ENCODE results near the gene PTPRM. TPM values are rescaled to one million over a fixed set of nuclear protein-coding genes. Genes with fewer than 3 reads are reported as not detected.

The PTPRM gene
- polyA plus RNA-seq, 4 donors: 80.0 to 105 (median 98.2) TPM

DNA sequence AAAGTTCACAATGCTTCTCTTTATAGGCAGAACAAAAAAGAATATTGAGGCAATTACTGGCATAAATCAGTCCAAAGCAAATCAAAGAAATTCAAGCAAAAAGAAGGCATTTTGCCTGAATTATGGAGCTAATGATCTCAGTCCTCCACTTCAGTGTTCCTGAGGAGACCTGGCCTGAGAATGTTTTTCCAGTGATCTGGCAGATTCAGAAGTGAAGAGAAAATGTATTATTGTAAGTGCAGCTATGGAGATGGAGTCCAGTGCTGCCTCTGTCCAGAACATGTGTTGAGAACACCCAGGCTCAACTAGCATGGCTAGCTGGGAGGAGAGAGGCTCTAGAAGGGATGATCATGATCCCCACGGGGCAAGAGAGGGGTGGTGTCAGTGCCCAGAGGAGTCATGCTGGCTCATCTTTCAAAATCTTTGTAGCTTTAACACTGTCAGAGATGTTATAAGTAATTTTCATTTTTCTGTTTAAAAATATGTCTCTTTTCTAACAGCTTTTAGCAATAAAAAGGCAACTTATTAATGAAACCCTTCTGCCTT lies 675.1 kb downstream of the PTPRM start:
- no peak for DNase-seq (ENCODE audit: low read depth in 4 of 4, low spot score in 3 of 4)

DNA sequence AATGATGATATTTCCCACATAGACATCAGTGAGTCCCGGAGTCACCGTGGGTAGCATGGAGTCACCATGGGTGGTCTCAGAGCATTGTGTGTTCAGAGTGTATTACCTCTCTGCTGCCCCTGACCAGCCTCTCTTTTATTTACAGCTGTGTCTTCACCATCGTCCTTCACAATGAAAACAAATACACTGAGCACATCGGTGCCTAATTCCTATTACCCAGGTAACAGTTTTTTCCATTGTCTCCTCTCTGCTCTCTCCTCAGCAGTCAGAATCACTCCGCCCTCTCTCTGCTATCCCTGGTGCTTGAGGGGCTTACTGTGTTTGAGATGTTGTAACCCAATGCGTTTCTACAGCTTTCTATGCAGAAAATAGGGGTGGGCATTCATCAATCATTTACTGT lies 680.6 kb downstream of the PTPRM start:
- no peak for DNase-seq (ENCODE audit: low read depth in 4 of 4, low spot score in 3 of 4)

DNA sequence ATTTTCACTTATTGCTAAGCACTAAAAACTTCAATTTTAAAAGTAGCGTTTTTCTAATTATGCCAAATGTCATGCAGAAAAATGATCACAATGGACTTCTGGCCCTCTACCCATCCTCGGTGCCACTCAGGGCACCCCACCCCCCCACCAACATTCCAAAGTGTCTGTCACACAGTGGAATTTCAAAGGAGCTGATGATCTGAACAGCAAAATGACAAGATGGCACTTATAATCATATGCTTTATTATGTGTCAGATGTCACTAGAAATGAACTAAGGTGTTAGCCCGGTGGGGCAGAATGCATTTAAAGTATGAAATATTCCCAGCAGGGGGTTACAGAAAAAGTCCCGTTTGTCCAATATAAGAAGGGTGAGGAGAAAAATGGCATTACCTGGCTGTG lies 681.5 kb downstream of the PTPRM start:
- DNase-seq (ENCODE audit: low read depth in 4 of 4, low spot score in 3 of 4): no peak

DNA sequence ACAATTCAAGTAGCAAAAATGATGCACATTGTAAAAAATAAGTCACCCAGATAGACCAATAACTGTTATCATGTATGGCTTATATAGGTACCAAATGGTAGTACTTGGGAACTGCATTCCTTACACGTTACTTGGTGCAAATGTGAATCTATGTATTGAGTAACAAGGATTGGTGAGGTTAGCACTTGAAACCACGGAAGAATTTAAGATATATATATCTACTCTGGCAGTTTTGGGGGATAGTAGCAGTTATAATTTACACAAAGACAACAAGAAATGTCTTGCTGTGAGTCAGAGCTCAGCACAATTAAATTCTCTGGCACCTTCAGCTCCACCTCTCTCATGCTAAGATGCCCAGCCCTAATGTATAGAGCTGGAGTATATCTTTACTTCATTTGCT lies 682.7 kb downstream of the PTPRM start:
- no peak for DNase-seq (ENCODE audit: low read depth in 4 of 4, low spot score in 3 of 4)

DNA sequence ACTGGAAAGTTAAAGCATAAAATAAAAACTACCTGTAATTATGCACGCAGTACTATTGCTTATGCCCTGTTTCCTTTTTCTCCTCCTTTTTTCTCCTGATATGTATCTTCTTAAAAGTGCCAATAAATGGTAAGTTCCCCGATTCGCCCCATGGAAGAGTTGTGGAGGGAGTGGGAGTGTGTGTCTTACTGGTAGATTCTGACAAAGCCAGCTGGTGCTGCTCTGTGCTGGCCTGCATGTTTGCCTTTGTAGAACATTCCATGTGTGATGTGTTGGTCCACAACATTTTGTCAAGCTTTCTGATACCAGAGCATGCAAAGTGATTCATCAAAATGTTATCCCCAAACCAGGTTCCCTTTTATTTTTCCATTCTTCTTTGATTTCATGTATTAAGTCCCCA lies 685.3 kb downstream of the PTPRM start:
- no peak for DNase-seq (ENCODE audit: low read depth in 4 of 4, low spot score in 3 of 4)

DNA sequence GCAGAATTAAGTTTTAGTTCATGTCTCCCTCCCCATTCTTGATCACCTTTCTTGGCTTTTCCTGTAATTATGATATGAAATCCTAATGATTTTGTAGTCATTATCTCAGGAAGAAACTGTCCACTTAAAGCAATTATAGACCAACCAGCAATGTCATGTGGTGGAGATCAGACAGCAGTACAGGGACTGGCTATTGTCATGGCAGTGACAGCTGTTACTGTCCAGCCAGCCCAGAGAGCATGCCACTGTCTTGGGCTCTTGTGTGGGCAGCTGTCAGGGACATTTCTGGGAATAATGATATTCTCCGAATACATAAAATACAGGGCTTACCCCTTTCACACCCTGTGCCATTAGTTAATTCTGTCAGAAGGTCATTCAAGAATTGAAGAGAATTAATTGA lies 686.8 kb downstream of the PTPRM start:
- DNase-seq (ENCODE audit: low read depth in 4 of 4, low spot score in 3 of 4): no peak

DNA sequence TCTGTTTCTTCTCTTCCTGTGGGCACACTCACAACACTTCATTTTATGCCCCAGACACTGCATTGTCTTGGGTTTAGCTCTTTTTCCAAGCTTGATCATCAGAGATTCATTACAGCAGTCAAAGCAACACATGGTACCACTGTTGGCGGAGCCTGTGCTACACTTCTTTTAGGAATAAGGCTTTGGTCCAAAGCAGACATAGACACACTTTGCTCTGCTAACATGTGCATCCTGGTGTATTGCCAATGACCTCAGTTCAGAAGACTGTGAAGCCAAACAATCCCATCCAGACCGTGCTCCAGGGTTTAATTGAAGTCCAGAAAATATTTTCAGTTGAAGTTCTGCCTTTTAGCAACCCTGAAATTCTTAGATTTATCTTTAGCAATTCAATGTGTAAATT lies 687.5 kb downstream of the PTPRM start:
- no peak for DNase-seq (ENCODE audit: low read depth in 4 of 4, low spot score in 3 of 4)

DNA sequence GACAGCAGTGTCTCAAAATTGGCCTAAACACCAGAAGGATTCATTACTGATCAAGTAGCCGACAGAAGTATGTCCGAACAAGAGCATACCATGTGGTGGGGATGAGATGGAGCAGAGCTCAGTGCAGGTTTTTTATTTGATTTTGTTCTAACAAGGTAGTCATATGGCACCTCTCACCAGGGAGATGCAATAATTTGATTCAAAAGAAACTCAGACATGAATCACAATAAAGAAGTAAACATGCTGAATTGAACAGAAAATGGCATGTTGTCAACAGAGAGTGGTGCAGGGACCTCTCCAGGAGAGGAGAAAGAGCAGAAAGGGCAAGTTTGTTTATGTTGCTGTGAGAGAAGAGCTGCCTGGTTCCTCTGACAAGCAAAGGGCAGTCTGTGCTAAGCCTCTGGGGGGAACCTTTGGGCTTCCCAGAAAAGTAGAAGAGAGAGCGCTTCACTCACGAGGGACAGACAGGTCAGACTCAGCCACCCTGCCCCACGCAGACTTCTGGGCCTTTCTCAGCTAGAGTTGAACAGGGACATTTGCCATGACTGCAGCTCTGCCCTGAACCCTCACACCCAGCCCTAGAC lies 690.8 kb downstream of the PTPRM start:
- DNase-seq (ENCODE audit: low read depth in 4 of 4, low spot score in 3 of 4): no peak

DNA sequence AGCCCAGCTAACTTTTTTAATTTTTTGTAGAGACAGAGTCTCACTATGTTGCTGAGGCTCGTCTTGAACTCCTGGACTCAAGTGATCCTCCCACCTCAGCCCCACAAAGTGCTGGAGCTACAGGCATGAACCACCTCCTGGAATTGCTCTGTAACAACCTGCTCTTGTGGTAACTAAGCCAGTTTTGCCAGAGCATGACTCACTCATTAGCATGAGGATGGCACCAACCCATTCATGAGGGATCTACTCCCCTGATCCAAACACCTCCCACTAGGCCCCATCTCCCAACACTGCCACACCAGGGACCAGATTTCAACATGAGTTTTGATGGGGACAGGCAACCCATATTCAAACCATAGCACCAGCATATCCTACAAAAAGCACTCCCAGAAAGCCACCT lies 693.2 kb downstream of the PTPRM start:
- DNase-seq (ENCODE audit: low read depth in 4 of 4, low spot score in 3 of 4): no peak

DNA sequence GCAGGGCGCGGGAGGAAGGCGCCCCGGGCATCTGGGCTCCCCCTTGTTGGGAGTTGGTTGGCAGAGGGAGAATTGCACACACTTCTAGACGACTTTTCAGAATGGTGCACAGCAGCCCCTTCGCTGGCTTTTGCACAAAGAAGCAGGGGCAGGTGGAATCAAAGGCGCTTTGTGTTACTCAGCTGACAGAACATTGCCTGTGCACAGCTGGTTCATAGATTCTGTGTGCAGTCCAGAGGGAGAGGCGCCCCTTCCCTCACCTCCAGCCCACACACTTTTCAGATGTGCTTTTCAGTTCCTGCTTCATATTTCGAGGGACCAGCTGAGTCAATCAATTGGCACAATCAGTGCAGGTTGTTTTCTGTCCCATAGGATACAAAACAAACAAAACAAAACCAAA lies 693.7 kb downstream of the PTPRM start:
- no peak for DNase-seq (ENCODE audit: low read depth in 4 of 4, low spot score in 3 of 4)

DNA sequence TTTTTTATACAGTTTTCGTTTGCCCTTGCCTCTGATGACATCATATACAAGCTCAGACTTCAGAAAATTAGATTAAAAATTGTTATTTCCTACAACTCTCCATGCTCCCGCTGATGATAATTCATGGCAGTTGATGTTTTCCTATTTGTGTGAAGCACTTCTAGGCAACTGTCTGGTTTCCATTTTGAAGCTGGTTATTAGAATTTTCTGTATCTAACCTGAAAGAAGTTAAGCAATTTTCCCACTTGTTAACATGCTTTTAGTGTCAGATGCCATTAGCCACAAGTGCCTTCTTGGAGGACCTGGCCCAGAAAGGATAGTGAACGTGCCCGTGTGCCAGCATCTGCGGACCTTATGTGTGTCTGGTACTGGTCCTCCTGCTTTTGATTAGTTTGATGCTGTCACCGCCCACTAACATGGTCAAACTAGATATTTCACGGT lies 694.6 kb downstream of the PTPRM start:
- DNase-seq (ENCODE audit: low read depth in 4 of 4, low spot score in 3 of 4): no peak

DNA sequence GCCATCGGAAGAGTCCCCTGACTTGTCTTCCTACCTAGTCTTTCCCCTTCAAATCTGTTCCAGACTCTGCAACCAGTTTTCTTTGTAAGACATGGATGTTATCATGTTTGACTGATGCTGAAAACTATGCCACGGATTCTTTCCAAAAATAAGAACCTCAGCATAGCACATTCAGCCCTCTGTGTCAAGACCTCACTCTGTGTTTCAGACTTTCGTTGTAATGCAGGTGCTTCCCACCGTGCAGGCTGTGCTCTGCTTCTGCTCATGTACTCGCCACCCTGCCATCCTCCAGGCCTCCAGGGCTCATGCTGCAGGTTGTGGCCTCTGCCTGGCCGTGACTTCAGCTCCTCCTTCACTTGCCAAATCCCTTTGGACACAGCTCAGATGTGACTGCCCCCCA lies 695.1 kb downstream of the PTPRM start:
- DNase-seq (ENCODE audit: low read depth in 4 of 4, low spot score in 3 of 4): no peak

DNA sequence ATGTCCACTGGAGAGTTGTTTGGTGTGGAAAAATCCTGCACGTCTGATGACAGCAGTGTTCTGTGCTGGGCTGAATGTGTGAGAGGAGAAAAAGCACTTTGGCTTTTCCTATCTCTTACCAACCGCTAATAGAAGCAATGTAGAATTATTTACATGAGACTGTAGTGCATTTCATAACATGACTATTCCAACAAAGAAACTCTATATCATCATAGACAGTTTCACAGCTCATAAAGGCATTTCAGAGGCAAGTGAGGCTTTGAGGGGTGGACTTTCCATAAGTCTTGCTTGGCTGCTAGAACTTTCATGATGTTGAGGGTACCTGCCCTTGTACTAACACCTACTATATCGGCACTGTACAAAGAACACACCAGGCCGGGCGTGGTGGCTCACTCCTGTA lies 697.0 kb downstream of the PTPRM start:
- DNase-seq (ENCODE audit: low read depth in 4 of 4, low spot score in 3 of 4): no peak

DNA sequence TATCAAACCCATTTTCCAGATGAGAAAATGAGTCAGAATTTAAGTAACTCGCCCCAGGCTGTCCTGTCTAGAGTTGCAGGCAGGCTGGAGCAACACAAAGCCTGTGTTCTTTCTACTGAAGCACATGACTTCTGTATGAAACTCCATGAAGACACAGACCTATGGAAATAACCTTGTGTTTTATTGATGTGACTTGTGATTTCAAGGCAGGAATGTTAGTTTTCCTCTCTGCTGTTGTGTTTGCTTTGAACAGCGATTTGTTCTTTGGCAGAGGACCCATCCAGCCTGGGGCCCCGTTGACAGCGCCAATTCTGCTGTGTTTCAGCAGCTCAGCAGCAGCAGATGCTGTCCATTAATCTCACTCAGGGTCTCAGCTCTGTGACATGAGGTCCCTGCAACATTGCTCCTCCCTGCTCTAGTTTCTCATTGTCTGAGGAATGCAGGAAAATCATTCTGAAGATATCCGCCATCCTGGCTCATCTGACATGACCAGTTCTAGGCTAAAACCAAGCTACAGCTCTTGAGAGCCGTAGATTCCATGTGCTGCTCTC lies 697.8 kb downstream of the PTPRM start:
- peak; percentile 45 to 62 (median 48) for DNase-seq (ENCODE audit: low read depth in 4 of 4, low spot score in 3 of 4)

DNA sequence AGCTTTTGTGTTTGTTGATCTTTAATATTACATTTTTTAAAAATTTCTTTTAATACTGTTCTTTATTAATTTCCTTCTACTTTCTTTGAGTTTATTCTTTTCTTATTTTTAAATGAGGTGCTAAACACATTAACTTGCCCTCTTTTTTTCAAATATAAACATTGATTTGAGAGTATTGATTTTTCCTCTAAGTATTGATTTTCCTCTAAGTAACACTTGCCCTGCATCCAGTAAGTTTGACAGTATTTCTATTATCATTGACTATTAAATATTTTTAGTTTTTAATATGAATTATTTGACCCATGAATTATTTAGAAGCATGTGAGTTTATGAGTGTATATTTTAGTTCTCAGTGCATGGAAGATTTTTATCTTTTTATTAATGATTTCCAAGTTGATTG lies 705.1 kb downstream of the PTPRM start:
- DNase-seq (ENCODE audit: low read depth in 4 of 4, low spot score in 3 of 4): no peak

DNA sequence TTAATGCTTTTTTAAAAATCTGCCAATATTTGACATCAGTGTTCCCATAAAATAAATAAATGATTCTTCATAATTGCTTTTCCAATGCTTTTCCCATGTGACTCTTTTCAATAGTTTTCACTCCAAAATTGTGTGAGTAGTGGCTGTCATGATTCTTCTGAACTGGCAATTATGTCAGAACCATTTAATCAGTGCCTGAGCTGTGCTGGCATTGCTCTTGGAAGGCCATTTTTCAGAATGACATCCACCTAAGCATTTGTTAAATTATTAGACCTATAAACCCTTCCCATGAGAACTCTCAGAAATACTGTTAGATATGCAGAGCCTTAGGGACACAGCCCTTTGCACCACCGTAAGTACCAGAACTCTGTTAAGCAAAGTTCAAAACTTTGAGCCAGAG lies 707.3 kb downstream of the PTPRM start:
- no peak for DNase-seq (ENCODE audit: low read depth in 4 of 4, low spot score in 3 of 4)

DNA sequence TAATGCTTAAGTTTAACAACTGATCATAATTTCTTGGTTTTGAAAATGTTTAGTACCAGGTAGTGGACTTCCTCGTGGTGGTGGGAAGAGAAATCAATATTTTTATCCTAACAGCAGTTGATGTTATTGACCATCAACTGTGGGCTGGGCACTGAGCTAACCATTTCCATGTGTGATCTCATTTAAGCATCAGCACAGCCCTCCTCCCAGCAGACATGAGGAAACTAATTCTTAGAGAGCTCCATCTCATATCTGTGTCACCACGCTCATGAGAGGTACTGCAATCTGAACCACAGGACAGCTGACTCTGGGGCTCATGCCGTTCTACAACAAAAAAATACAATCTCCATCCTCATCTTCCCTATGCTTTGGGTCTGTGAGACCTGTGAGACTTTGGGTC lies 709.3 kb downstream of the PTPRM start:
- DNase-seq (ENCODE audit: low read depth in 4 of 4, low spot score in 3 of 4): no peak

DNA sequence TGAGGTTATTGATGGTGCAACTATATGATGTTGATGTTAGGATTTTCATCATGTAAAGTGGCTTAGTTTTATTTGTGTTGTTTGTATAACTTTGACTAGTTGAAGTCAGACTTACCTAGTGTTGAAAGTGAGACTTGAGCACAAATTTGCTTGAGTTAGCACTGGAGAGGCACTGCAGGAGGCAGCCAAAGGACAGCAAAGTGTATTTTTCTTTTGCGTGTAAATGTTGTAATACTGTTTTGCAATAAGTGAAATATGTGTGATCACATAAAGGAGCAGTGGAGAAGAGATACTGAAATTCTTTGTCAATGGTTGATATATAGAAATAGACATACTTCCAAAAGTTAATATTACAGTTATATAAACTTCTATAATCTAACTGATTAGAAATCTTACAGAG lies 710.2 kb downstream of the PTPRM start:
- no peak for DNase-seq (ENCODE audit: low read depth in 4 of 4, low spot score in 3 of 4)

DNA sequence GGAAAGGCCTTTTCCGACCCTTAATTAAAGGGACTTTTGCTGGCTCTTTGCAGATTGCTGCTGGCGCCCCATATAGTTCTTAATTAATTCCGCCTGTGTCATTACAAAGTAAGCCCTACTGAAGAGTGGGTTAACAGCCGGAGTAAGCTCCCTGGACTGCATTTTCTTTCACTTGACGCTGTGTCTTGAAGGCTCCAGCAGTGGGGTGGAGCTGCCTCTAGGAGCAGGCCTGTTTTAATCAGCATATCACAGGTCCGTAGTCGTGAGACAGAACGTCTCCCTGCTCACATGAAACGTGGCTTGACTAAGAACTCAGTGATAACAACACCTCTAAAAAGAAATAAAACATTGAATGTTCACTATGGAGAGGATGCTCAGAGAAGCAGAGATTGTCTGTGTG lies 712.2 kb downstream of the PTPRM start:
- no peak for DNase-seq (ENCODE audit: low read depth in 4 of 4, low spot score in 3 of 4)

DNA sequence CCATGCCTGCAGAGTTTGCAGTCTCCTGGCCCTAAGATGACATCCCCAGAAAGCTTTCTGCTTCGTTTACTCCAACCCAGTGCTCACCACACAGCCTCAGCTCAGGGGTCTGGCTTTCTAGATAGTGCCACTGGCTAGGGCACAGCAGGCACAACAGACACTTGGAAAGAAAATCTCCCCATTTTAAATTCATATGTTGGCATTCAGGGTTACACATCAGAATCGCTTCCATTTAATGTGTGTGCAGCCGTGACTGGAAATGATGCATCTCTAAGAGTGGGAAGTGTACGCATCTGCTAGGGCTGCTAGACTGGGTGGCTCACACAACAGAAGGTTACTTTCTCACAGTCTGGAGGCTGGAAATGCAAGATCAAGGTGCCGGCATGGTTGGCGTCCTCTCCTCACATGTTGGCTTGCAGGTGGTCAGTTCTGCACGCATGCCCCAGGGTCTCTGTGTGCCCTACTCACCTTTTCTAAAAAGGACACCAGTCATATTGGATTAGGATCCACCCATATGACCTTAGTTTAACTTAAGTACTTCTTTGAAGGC lies 712.7 kb downstream of the PTPRM start:
- DNase-seq (ENCODE audit: low read depth in 4 of 4, low spot score in 3 of 4): no peak

DNA sequence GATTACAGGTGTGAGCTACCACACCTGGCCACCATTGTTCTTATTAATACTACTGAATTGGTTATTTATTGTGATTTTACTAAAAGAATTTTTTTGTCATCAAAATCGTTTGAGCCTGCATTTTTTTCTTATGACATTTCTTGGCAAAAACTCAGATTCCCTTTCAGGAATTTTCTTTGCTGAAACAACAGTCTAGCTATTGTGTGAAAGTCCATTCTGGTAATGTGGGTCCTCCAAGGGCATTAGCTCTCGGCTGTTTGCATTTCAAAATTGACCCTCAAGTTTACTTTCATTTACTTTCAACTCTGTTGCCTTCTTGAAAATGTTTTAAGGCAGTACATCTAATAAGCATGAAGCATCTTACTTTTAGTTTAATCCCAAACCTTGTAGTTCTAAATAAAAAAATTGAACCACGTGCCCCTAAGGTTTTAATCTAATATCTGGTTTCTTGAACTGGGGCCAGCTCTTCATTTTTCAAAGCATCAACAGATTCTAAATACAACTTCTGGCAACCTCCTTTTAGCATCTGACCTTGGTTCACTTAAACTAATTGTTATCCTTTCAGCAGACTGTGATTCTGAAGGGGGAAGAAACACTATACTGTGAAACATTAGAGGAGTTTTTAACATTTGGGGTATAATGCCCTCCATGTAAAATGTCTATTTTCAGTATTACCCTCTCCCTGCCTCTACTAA lies 716.9 kb downstream of the PTPRM start:
- DNase-seq (ENCODE audit: low read depth in 4 of 4, low spot score in 3 of 4): no peak

DNA sequence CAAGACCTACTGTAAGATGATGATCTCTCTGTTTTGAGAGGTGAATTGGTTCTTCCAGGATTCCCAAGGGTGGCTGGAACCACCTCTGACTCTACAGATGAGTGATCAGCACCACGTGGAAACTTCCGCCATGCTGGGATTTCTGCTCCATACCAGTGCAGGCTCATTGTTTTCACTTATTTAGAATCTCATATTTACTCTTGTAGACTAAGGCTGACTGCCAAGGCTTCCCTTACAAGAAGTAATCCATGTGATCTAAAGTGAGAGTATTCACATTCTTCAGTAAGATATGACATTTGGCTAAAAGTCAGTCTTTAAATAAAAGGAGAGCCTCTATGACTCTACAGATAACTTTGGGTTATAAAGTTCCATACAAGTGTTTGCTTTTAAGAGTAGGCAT lies 719.2 kb downstream of the PTPRM start:
- no peak for DNase-seq (ENCODE audit: low read depth in 4 of 4, low spot score in 3 of 4)
